CD4-positive, alpha-beta memory T cell (primary cell): Measurements from ENCODE around the gene ADAMTS12. TPM values are rescaled to one million over a fixed set of nuclear protein-coding genes. Genes with fewer than 3 reads are reported as not detected.
A peak's percentile ranks its signal among the peaks of the same experiment; 100 is the strongest.

Experiments used
- CTCF ChIA-PET: fragments of 350-600 bp; sonication (Branson Sonifier 250); formaldehyde crosslinking; loops from one replicate; lab custom pipeline; 2021; ENCODE audit warnings: inconsistent platforms; ENCODE audit not compliant: partially characterized antibody; lab: Charles Lee
- POLR2A ChIA-PET: fragments of 350-600 bp; sonication (Branson Sonifier 250); formaldehyde crosslinking; loops from one replicate; lab custom pipeline; 2021; ENCODE audit not compliant: partially characterized antibody; lab: Charles Lee
- DNase-seq, 5 donors: peaks; one replicate each; pipeline versions ENCODE4 v3.0.0 to v3.0.0-alpha.2; 2020 to 2022; ENCODE audit warnings: mixed read lengths in 1 of 5
- H3K27ac ChIP-seq: one replicate; pipeline ENCODE4 v1.7.0; 2013; ENCODE audit warnings: low read depth, low read length
- H3K27me3 ChIP-seq: 2 replicates; pipeline ENCODE4 v1.7.0; 2013; ENCODE audit warnings: mild to moderate bottlenecking, low read length, moderate library complexity; ENCODE audit not compliant: insufficient read depth
- H3K36me3 ChIP-seq: 2 replicates; pipeline ENCODE4 v1.7.0; 2013; ENCODE audit warnings: mild to moderate bottlenecking, low read length, moderate library complexity; ENCODE audit not compliant: insufficient read depth
- H3K4me1 ChIP-seq: 2 replicates; pipeline ENCODE4 v1.7.0; 2013; ENCODE audit warnings: mild to moderate bottlenecking, low read length, moderate library complexity; ENCODE audit not compliant: insufficient read depth
- H3K4me3 ChIP-seq, 2 donors: one replicate each; pipeline ENCODE4 v1.7.0; 2013; ENCODE audit warnings: low read length in 2 of 2, mild to moderate bottlenecking in 1 of 2
- H3K9me3 ChIP-seq, 2 donors: one replicate each; pipeline ENCODE4 v1.7.0; 2013; ENCODE audit warnings: low read length in 2 of 2, control low read depth in 1 of 2; ENCODE audit not compliant: control insufficient read depth in 1 of 2
- H3K27ac Mint-ChIP-seq, 7 donors: one replicate each; pipeline ENCODE4 v1.8.0; 2020 to 2021; ENCODE audit warnings: mixed read lengths in 7 of 7, mild to moderate bottlenecking in 6 of 7, inconsistent platforms in 3 of 7, moderate library complexity in 3 of 7
- H3K27me3 Mint-ChIP-seq, 2 donors: one replicate each; pipeline ENCODE4 v1.8.0; 2020 to 2021; ENCODE audit warnings: mixed read lengths in 2 of 2
- H3K36me3 Mint-ChIP-seq, 2 donors: one replicate each; pipeline ENCODE4 v1.8.0; 2020 to 2021; ENCODE audit warnings: mixed read lengths in 2 of 2, inconsistent platforms in 1 of 2, mild to moderate bottlenecking in 1 of 2
- H3K4me1 Mint-ChIP-seq, 4 donors: one replicate each; pipeline ENCODE4 v1.8.0; 2020 to 2021; ENCODE audit warnings: mixed read lengths in 4 of 4, mild to moderate bottlenecking in 1 of 4
- H3K4me3 Mint-ChIP-seq, 8 donors: one replicate each; pipeline ENCODE4 v1.8.0; 2020 to 2021; ENCODE audit warnings: mixed read lengths in 8 of 8, mild to moderate bottlenecking in 7 of 8, moderate library complexity in 6 of 8, inconsistent platforms in 3 of 8
- H3K9me3 Mint-ChIP-seq, 8 donors: one replicate each; pipeline ENCODE4 v1.8.0; 2020 to 2021; ENCODE audit warnings: mixed read lengths in 8 of 8, mild to moderate bottlenecking in 5 of 8, inconsistent platforms in 3 of 8, moderate library complexity in 1 of 8
- intact Hi-C: fragments of 100-400 bp; cut with micrococcal nuclease; formaldehyde crosslinking; loops from one replicate; pipeline ENCODE4 v1.15.1; 2023
- polyA plus RNA-seq, 2 donors: library from polyadenylated mRNA; unstranded; fragments of 300-500 nt; fragmentation: Illumina TruSeq; gene quantifications; one replicate each; pipeline ENCODE4 v1.2.3, GENCODE V29; 2021
- total RNA-seq, 2 experiments: library from RNA; stranded (reverse); gene quantifications; one replicate each; pipeline ENCODE4 v1.2.3, GENCODE V29; 2021

Gene ADAMTS12
- total and polyA plus RNA-seq, 4 experiments from 2014 or later = 0.17 TPM; not detected in 3

DNA sequence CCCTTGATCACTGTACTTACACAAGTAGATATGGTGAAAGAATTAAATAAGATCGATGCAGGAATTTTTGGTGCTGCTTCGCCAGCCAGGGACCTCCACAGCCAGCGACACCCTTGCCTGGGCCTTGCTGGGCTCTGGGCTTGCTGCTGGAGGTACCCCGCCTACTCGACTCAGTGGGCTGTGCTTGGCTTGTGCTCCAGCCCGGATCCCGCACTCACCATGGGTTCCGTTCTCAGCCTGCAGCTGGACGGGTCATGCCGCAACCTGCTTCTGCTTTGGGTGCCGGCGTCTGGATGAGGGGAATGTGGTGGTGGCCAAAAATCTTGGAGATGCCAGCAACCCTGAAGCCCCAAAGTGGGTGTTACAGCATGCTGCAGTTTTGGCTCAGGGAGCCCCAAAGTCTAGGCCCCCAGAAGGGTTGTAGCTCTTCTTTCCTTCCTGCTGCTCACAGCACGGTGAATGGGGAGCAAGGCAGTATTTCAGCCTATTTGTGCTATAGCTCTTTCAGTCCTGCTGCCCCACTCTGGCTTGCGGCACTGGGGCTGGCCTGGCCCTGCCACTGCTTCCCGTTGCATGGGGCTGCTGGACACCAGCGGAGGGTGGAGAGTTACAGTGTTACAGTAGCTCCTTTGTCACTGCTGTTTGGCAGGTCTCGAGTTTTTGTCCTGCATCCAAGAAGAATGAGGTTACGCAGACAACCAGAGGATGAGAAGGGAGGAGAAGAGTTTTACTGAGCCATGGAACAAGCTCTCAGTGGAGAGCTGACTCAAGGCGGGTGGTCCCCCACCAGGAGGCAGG is 403.0 kb downstream of the ADAMTS12 start:
- H3K27ac ChIP-seq = no peak overlapping the region
- no peaks in the 10 kb centered on the region for H3K27me3 Mint-ChIP-seq
- H3K36me3 ChIP-seq = no peaks in the 10 kb centered on the region
- H3K9me3 ChIP-seq = no peaks in the 10 kb centered on the region
- DNase-seq = no peak
- no peaks in the 10 kb centered on the region for H3K36me3 Mint-ChIP-seq
- H3K4me1 ChIP-seq = no peaks in the 10 kb centered on the region
- intact Hi-C loops = no loop called here
- H3K27me3 ChIP-seq = no peaks in the 10 kb centered on the region
- ChIA-PET POLR2A (no interaction called here), CTCF (interaction anchor here (0.7 kb wide), 1 partner anchor 959 kb away, joined by 3 read pairs; no protein-coding TSS in a partner anchor)
- no peaks in the 10 kb centered on the region for H3K4me1 Mint-ChIP-seq
- peaks cover 0 to 2% (median 0%) of the 10 kb centered on the region in 8 donors for H3K9me3 Mint-ChIP-seq
- peak overlapping the region in 1 of 7 donors; percentile 10 for H3K27ac Mint-ChIP-seq
- no peak overlapping the region for H3K4me3 Mint-ChIP-seq
- no peak overlapping the region for H3K4me3 ChIP-seq

DNA sequence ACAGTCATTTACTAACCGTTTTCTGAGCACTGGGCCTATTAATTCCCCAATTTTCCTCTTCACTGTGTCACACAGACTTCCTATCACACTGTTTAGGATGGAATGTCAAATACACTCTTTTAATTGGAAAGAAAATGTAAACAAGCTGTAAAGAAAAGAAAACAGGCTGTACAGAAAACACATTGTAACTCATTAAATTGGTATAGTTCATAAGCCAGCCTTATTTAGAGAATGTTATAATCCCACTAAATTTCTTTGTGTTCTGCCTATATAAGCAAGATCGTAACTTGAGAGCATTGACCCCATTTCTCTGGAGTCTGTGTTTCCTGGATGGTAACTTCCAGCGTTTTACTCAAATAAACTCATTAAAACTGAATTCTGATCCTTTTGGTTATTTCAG is 404.6 kb downstream of the ADAMTS12 start:
- CTCF ChIA-PET = no interaction called here
- Mint-ChIP-seq H3K36me3 (no peaks in the 10 kb centered on the region), H3K9me3 (no peaks in the 10 kb centered on the region), H3K4me1 (no peaks in the 10 kb centered on the region), H3K4me3 (no peak overlapping the region), H3K27ac (no peak overlapping the region), H3K27me3 (no peaks in the 10 kb centered on the region)
- Histone ChIP-seq H3K36me3 (no peaks in the 10 kb centered on the region), H3K27ac (no peak overlapping the region), H3K9me3 (no peaks in the 10 kb centered on the region), H3K4me1 (no peaks in the 10 kb centered on the region), H3K4me3 (no peak overlapping the region), H3K27me3 (no peaks in the 10 kb centered on the region)
- POLR2A ChIA-PET = no interaction called here
- no peak for DNase-seq
- intact Hi-C loops = no loop called here

- ChIA-PET CTCF (no interaction called here), POLR2A (no interaction called here)
- intact Hi-C loops = no loop called here
- Histone ChIP-seq H3K27ac (no peak overlapping the region), H3K27me3 (no peaks in the 10 kb centered on the region), H3K4me3 (no peak overlapping the region), H3K36me3 (no peaks in the 10 kb centered on the region), H3K9me3 (no peaks in the 10 kb centered on the region), H3K4me1 (no peaks in the 10 kb centered on the region)
- DNase-seq = no peak
- H3K36me3 Mint-ChIP-seq = peaks cover 4 to 10% of the 10 kb centered on the region in 2 donors
- H3K27ac Mint-ChIP-seq = no peak overlapping the region
- no peaks in the 10 kb centered on the region for H3K9me3 Mint-ChIP-seq
- H3K27me3 Mint-ChIP-seq = no peaks in the 10 kb centered on the region
- no peaks in the 10 kb centered on the region for H3K4me1 Mint-ChIP-seq
- H3K4me3 Mint-ChIP-seq = no peak overlapping the region
These were observed 409.5 kb downstream of the ADAMTS12 start for GRCh38 chr5:33482335-33482734.

GRCh38 chr5:33480876-33481275 is 410.9 kb downstream of the ADAMTS12 start:
- H3K36me3 Mint-ChIP-seq = peaks cover 15 to 22% of the 10 kb centered on the region in 2 donors
- no peak overlapping the region for H3K27ac Mint-ChIP-seq
- H3K27ac ChIP-seq = no peak overlapping the region
- no peaks in the 10 kb centered on the region for H3K27me3 Mint-ChIP-seq
- ChIA-PET POLR2A (no interaction called here), CTCF (no interaction called here)
- no peaks in the 10 kb centered on the region for H3K4me1 Mint-ChIP-seq
- no peaks in the 10 kb centered on the region for H3K9me3 Mint-ChIP-seq
- intact Hi-C loops = no loop called here
- H3K36me3 ChIP-seq = no peaks in the 10 kb centered on the region
- no peaks in the 10 kb centered on the region for H3K27me3 ChIP-seq
- no peak overlapping the region for H3K4me3 Mint-ChIP-seq
- H3K4me3 ChIP-seq = no peak overlapping the region
- no peaks in the 10 kb centered on the region for H3K9me3 ChIP-seq
- no peaks in the 10 kb centered on the region for H3K4me1 ChIP-seq
- DNase-seq = no peak

DNA sequence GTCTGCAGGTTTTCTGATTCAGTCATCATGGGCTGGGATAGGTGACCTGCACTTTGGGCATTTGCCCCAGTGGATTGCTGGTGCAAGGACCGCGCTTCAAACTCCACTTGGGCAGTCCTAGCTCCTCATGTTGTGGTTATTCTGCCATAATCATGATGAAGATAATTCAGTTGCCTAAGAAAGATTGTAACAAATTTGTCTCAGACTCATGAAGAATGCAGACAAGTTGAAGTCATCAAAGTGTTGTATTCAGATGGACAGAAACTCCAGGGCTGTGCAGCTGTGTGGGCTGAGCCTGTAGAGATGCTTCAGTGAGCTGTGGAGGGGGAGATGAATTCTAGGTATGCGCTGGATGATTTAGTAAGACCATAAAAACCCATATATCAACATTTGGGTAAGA is 412.5 kb downstream of the ADAMTS12 start:
- Histone ChIP-seq H3K9me3 (no peaks in the 10 kb centered on the region), H3K27ac (no peak overlapping the region), H3K36me3 (no peaks in the 10 kb centered on the region), H3K27me3 (no peaks in the 10 kb centered on the region), H3K4me1 (no peaks in the 10 kb centered on the region), H3K4me3 (no peak overlapping the region)
- ChIA-PET POLR2A (no interaction called here), CTCF (no interaction called here)
- DNase-seq = no peak
- H3K9me3 Mint-ChIP-seq = peaks cover 0 to 4% (median 0%) of the 10 kb centered on the region in 8 donors
- peaks cover 28 to 38% of the 10 kb centered on the region in 2 donors for H3K36me3 Mint-ChIP-seq
- no peak overlapping the region for H3K4me3 Mint-ChIP-seq
- H3K4me1 Mint-ChIP-seq = no peaks in the 10 kb centered on the region
- no peak overlapping the region for H3K27ac Mint-ChIP-seq
- intact Hi-C loops = no loop called here
- H3K27me3 Mint-ChIP-seq = no peaks in the 10 kb centered on the region

DNA sequence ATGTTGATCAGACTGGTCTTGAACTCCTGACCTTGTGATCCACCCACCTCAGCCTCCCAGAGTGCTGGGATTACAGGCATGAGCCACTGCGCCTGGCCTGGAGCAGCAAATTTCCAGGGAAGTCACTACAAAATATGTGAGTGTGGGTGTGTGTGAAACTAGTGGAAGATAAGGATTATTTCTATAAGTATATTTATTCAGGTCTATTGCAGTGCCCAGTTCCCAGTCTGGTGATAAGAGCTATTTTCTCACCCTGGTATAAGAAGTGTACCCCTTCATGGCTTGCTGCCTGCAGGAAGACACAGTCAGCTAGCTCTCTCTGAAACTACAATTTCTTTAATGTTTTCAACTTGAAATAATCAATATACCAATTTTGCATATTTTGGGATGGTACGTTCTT is 414.0 kb downstream of the ADAMTS12 start:
- H3K36me3 ChIP-seq = no peaks in the 10 kb centered on the region
- no peak overlapping the region for H3K27ac ChIP-seq
- no peaks in the 10 kb centered on the region for H3K9me3 ChIP-seq
- no peaks in the 10 kb centered on the region for H3K4me1 ChIP-seq
- Mint-ChIP-seq H3K9me3 (peaks cover 0 to 4% (median under 1%) of the 10 kb centered on the region in 8 donors), H3K36me3 (peaks cover 36 to 49% of the 10 kb centered on the region in 2 donors), H3K4me3 (no peak overlapping the region), H3K27me3 (no peaks in the 10 kb centered on the region), H3K4me1 (no peaks in the 10 kb centered on the region), H3K27ac (no peak overlapping the region)
- no peaks in the 10 kb centered on the region for H3K27me3 ChIP-seq
- no peak for DNase-seq
- intact Hi-C loops = no loop called here
- ChIA-PET CTCF (interaction anchor here (0.6 to 1.1 kb wide), 2 partner anchors 13 to 42 kb away, joined by 3 to 4 read pairs; no protein-coding TSS in a partner anchor), POLR2A (no interaction called here)
- no peak overlapping the region for H3K4me3 ChIP-seq

- H3K27ac Mint-ChIP-seq = no peak overlapping the region
- peaks cover 0 to 4% (median under 1%) of the 10 kb centered on the region in 8 donors for H3K9me3 Mint-ChIP-seq
- no peaks in the 10 kb centered on the region for H3K9me3 ChIP-seq
- H3K4me1 Mint-ChIP-seq = no peaks in the 10 kb centered on the region
- H3K36me3 ChIP-seq = no peaks in the 10 kb centered on the region
- CTCF ChIA-PET = interaction anchor here (1.5 kb wide), 1 partner anchor 41 kb away, joined by 3 read pairs; no protein-coding TSS in a partner anchor
- H3K4me3 ChIP-seq = no peak overlapping the region
- no peak overlapping the region for H3K27ac ChIP-seq
- POLR2A ChIA-PET = no interaction called here
- H3K27me3 ChIP-seq = no peaks in the 10 kb centered on the region
- H3K4me1 ChIP-seq = no peaks in the 10 kb centered on the region
- DNase-seq = no peak
- peaks cover 43 to 57% of the 10 kb centered on the region in 2 donors for H3K36me3 Mint-ChIP-seq
- no peaks in the 10 kb centered on the region for H3K27me3 Mint-ChIP-seq
- H3K4me3 Mint-ChIP-seq = no peak overlapping the region
- intact Hi-C loops = no loop called here
These were observed 414.8 kb downstream of the ADAMTS12 start for GRCh38 chr5:33476992-33477391.
